Fibroblast of skin of scalp (primary cell): ENCODE data around the gene ALG12.

ENCODE experiments used
- DNase-seq: peaks from one replicate; pipeline ENCODE4 v3.0.0-alpha.2; 2013

ALG12 gene

GRCh38 chr22:49886346-49887063 is 31.7 kb downstream of the ALG12 start:
- no peak for DNase-seq

- no peak for DNase-seq
These were observed 32.4 kb downstream of the ALG12 start for GRCh38 chr22:49885881-49886280.

GRCh38 chr22:49885281-49885680 is 33.0 kb downstream of the ALG12 start:
- DNase-seq, result no peak

GRCh38 chr22:49884503-49885260 is 33.6 kb downstream of the ALG12 start:
- no peak for DNase-seq

GRCh38 chr22:49884075-49884474 is 34.2 kb downstream of the ALG12 start:
- DNase-seq, result no peak

GRCh38 chr22:49883294-49883640 is 35.0 kb downstream of the ALG12 start:
- DNase-seq, result no peak

GRCh38 chr22:49882519-49883293 is 35.5 kb downstream of the ALG12 start:
- no peak for DNase-seq

- no peak for DNase-seq
These were observed 36.4 kb downstream of the ALG12 start for GRCh38 chr22:49881856-49882255.

GRCh38 chr22:49880281-49880680 is 38.0 kb downstream of the ALG12 start:
- no peak for DNase-seq

- no peak for DNase-seq
These were observed 38.4 kb downstream of the ALG12 start for GRCh38 chr22:49879871-49880270.

- no peak for DNase-seq
These were observed 40.0 kb downstream of the ALG12 start for GRCh38 chr22:49878206-49878605.

- DNase-seq, result no peak
These were observed 40.6 kb downstream of the ALG12 start for GRCh38 chr22:49877642-49878041.

- DNase-seq, result no peak
These were observed 44.9 kb downstream of the ALG12 start for GRCh38 chr22:49873228-49873940.

- no peak for DNase-seq
These were observed 45.9 kb downstream of the ALG12 start for GRCh38 chr22:49872347-49872746.

GRCh38 chr22:49871482-49871881 is 46.8 kb downstream of the ALG12 start:
- DNase-seq, result no peak

- no peak for DNase-seq
These were observed 48.2 kb downstream of the ALG12 start for GRCh38 chr22:49869845-49870712.

GRCh38 chr22:49869086-49869830 is 49.0 kb downstream of the ALG12 start:
- DNase-seq, result no peak

GRCh38 chr22:49867303-49868265 is 50.7 kb downstream of the ALG12 start:
- DNase-seq, result no peak

GRCh38 chr22:49866646-49867045 is 51.6 kb downstream of the ALG12 start:
- DNase-seq, result no peak

GRCh38 chr22:49866134-49866533 is 52.1 kb downstream of the ALG12 start:
- no peak for DNase-seq
